ENCODE measurements around the gene TRIO.

DNA sequence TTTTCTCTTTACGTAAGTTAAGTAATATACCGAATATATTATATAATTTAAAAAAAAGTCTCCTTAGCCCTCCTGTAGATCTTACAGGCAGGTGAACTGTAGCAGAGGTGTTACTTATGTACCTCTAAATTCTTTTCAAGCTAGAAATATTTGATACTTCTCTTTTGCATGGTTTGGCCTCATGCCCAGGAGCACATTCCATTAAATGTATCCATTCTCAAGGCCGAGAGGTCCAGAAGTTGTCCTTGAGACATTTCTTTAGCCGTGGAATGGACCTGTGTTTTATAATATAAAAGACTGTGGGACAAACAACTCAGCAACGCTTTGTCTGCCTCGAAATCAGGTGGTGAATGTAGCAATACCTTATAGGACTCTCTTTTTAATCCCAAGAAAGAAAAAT lies 184.5 kb downstream of the TRIO start:
- TF ChIP-seq CTCF (IDR thresholded peaks at IDR 0.05) (no peak), POLR2A (IDR thresholded peaks at IDR 0.05) (no peak)
